T-helper 1 cell treated with Interleukin-12 subunit alpha and Interleukin-12 subunit beta and Interleukin-4 antibody, amounts not matched to agents 30 ng/mL and 1 ng/mL, for 36 hours (primary cell): ENCODE measurements around the gene RNF5. TPM values are rescaled to one million over a fixed set of nuclear protein-coding genes. Genes with fewer than 3 reads are reported as not detected.
"Not testable (repeated sequence)": the region's sequence is repeated elsewhere in the genome, so short reads cannot be mapped to it uniquely, and the experiment has no call there.

ENCODE experiments used
- intact Hi-C: fragments of 100-400 bp; cut with micrococcal nuclease; formaldehyde crosslinking; loops from one replicate; pipeline ENCODE4 v1.15.1; 2024
- total RNA-seq: library from RNA; stranded (reverse); gene quantifications from 2 replicates; pipeline ENCODE4 v1.2.3, GENCODE V29; 2022

The RNF5 gene
- total RNA-seq, 1 donor from 2014 or later, result 50.0 TPM

GRCh38 chr6:32187009-32187709 lies 9.0 kb downstream of the RNF5 start:
- intact Hi-C loops, result no loop called here

DNA sequence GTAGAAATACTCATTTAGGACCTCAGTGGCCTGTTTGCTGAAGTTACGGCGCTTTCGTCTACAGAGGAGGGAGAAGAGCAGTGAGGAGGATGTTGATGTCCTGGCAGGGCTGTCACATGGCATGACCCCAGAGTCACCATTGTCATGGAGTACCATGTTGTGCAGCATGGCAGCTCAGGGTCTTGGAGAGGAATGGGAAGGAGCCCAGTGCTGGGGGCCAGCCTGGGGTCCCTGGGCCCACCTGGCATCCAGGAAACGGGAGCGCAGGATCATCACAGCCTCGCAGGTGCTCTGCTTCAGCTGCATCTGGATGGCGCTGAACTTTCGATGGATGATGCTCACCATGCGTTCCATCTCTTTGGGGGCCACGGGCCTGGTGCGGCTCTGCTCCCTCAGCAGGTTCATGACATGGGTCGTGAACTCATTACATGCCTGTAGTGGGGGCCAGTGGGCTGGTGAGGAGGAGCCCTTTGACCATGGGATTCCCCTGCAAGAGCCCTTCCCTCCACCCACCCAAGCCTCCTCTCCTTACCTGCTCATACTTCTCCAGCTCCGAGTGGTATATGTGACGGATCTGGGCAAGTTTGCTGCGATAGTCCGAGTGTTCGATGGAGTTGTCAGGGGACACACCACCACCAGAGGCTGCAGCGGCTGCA lies 9.6 kb downstream of the RNF5 start:
- intact Hi-C loops, result not testable (repeated sequence)

GRCh38 chr6:32188381-32189068 lies 10.3 kb downstream of the RNF5 start:
- intact Hi-C loops, result no loop called here

DNA sequence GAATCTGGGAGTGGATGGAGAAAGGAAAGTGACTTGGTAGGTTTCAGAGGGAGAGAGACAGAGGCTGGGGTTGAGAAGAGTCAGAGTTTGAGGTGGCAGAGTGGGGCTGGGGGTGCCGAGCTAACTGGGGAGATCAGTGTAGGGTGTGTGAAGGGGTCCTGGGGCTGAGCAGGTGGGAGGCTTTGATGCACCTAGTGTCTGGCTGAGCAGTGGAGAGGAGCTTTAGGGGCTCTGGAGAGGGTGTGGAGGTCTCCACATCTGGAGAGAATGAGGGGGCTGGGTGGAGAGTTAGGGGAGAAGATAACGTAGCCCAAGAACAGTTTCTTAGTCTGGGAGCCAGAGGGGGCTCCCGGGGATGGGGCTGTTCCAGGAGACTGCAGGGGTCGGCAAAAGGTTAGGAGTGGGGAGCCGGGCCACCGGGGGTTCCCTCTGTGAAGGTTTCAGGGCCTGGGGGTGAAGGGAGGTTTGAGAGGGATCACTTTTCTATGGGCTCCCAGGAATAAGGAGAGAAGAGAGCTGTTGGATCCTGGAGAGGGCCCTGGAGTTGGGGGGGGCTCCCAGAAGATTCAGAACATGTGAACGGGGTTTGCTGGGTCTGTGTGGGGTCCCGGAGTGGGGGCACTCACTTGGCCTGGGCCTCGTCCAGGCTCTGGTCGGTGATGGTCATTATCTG lies 11.0 kb downstream of the RNF5 start:
- intact Hi-C loops, result no loop called here

GRCh38 chr6:32189742-32190053 lies 11.5 kb downstream of the RNF5 start:
- intact Hi-C loops, result loop anchor here (1.0 to 10.0 kb wide), 8 partner anchors 11 to 1545 kb away; partner anchors contain the start of genes B3GALT4, C6orf136, CLIC1 and EHMT2

GRCh38 chr6:32190054-32190851 lies 12.0 kb downstream of the RNF5 start, which contains the start of gene PBX2:
TSS of gene PBX2 (minus strand) at chr6:32190202. CDS start at chr6:32189915, 287 bp downstream.
- intact Hi-C loops, result loop anchor here (1.0 to 10.0 kb wide), 8 partner anchors 12 to 1545 kb away; partner anchors contain the start of genes B3GALT4, C6orf136, CLIC1 and EHMT2

DNA sequence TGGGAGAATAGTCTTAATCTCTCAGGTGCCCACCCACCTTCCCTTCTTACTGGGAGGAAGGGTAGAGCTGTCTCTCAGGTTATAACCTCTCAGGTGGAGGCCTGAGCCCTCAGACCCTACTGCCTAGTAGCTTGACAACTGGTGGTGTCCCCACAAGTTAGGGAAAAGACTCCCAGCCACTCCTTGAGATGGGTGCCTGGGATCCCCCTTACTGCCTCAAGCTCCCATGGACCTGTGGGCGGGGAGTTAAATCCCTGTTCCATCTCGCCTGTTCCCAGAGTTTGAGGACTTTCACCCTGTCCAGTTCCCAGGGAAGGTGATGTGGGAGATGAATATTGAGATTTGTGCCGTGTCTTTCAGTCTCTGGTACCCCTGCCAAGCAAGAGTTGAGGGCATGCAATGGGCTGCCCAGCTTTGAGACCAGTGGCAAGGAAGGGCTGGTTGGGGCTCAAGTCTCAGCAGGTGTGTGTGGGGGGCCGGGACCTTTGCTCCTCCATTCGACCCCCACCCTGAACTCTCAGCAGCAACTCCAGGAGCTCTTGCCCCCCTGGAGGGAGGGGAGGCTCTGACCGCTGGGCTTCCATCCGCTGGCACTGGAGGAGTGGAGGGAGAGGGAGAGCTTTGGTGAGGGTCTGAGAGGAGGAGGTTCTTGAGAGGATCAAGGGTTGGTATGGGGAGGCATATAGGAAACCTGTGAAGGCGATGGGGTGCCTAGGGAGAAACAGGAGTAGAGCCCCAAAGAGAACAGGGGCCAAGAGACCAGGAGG lies 12.9 kb downstream of the RNF5 start:
- intact Hi-C loops, result loop anchor here (1.0 to 10.0 kb wide), 8 partner anchors 13 to 1546 kb away; partner anchors contain the start of genes B3GALT4, C6orf136, CLIC1 and EHMT2

GRCh38 chr6:32191696-32192607 lies 13.7 kb downstream of the RNF5 start:
- intact Hi-C loops, result loop anchor here (1.0 to 10.0 kb wide), 7 partner anchors 73 to 1547 kb away; partner anchors contain the start of genes B3GALT4, C6orf136, CLIC1 and EHMT2

DNA sequence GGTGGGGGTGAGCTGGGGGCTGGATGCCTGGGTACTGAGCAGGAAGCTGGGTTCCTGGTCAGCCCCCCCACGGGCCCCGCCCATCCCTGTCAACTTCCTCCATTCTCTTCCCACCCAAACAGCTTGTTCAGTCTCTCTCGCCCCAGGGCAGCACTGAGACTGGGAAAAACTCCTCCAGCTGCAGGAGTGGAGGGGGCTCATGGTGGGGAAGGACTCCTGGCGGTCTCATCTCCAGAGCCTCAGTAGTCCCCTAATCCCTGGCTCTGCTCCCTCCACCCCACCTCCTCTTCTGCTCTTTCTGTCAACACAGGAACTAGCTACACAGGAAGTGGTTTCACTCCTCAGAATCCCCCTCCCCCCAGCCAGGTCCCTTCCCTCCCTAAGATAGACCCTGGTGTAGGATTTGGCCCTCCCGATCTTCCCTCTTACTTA lies 14.4 kb downstream of the RNF5 start, which contains the start of gene GPSM3:
GPSM3 (minus strand) TSS at position 36 of the 432 bp plus-strand sequence. CDS start 130 bp downstream, outside the sequence.
- intact Hi-C loops, result loop anchor here (1.0 to 10.0 kb wide), 7 partner anchors 73 to 1548 kb away; partner anchors contain the start of genes B3GALT4, C6orf136, CLIC1 and EHMT2

GRCh38 chr6:32193096-32193495 lies 14.9 kb downstream of the RNF5 start:
- intact Hi-C loops, result loop anchor here (5.0 to 10.0 kb wide), 6 partner anchors 236 to 1548 kb away; partner anchors contain the start of genes B3GALT4, C6orf136, CLIC1 and EHMT2

DNA sequence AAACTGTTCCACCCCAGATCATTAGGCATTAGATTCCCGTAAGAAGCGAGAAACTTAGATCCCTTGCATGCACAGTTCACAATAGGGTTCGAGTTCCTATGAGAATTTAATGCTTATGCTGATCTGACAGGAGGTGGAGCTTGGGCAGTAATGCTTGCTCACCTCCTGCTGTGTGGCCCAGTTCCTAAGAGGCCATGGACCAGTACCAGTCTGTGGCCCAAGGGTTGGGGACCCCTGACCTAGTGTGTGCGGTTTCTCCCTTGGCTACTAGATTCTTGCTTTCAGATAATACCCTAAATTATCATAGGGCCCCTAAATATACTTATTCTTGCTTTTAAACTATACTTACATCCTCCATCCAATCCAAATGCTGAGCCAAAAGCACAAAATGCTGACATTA lies 16.2 kb downstream of the RNF5 start:
- intact Hi-C loops, result loop anchor here (2.0 to 10.0 kb wide), 9 partner anchors 237 to 1550 kb away; partner anchors contain the start of genes B3GALT4, C6orf136, CLIC1 and EHMT2

- intact Hi-C loops, result loop anchor here (1.0 to 10.0 kb wide), 24 partner anchors 17 to 1550 kb away; partner anchors contain the start of genes ATP6V1G2, B3GALT4, BAG6 and BRD2
These were observed 16.8 kb downstream of the RNF5 start for GRCh38 chr6:32194825-32195651.

GRCh38 chr6:32195652-32195901 lies 17.4 kb downstream of the RNF5 start:
- intact Hi-C loops, result loop anchor here (1.0 to 10.0 kb wide), 21 partner anchors 17 to 1551 kb away; partner anchors contain the start of genes ATP6V1G2, B3GALT4, BAG6 and BRD2

DNA sequence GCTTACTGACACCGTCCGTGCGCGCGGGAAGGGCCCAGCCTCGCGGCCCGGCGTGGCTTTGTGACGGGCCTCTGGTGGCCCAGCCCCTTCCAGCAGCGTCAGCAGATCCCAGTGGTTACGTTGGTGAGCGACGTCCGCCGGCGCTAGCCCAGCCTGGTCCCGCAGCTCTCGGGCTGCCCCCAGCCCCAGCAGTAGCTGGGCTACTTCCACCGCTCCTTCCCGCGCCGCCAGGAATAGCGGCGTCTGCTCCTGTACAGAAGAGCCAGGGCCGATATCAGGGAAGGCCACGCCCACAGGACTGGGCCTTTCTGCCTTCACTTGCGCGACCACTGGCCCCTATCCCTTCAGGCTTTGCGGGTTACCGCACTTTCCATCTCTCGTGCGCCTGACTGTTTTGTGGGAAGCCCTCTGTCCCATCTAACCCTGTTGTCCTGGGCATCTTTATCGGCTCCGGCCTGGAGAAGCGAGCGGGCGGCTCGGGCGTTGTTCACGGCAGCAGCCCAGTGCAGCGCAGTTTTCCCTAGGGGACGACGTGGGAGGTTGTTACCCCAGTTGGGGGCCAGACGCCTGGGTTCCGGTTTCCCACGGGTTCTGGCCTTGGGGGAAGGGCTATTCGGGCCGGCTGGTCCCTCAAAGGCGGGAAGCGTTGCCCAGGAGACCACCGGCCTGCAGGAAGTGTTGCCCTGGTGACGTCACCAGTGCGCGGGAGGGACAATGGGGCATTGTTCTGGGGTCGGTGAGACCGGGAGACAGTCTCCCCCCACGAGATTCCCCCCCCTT lies 17.9 kb downstream of the RNF5 start:
- intact Hi-C loops, result loop anchor here (1.0 to 10.0 kb wide), 21 partner anchors 18 to 1551 kb away; partner anchors contain the start of genes ATP6V1G2, B3GALT4, BAG6 and BRD2

- intact Hi-C loops, result loop anchor here (5.0 to 10.0 kb wide), 6 partner anchors 362 to 1552 kb away; partner anchors contain the start of genes ATP6V1G2, B3GALT4, BAG6 and C6orf136
These were observed 18.7 kb downstream of the RNF5 start for GRCh38 chr6:32196682-32197616.
